ENCODE results near the gene RAI1.

The RAI1 gene

GRCh38 chr17:17737961-17738894 is 57.0 kb downstream of the RAI1 start:
- DNase-seq = no peak

GRCh38 chr17:17738901-17739300 is 57.6 kb downstream of the RAI1 start:
- DNase-seq = no peak

GRCh38 chr17:17739388-17740066 is 58.3 kb downstream of the RAI1 start:
- DNase-seq = no peak

- DNase-seq = no peak
These were observed 59.5 kb downstream of the RAI1 start for GRCh38 chr17:17740615-17741348.

- DNase-seq = no peak
These were observed 60.2 kb downstream of the RAI1 start for GRCh38 chr17:17741349-17742023.

- no peak for DNase-seq
These were observed 60.9 kb downstream of the RAI1 start for GRCh38 chr17:17742133-17742621.

GRCh38 chr17:17742688-17743390 is 61.6 kb downstream of the RAI1 start:
- no peak for DNase-seq

- no peak for DNase-seq
These were observed 62.3 kb downstream of the RAI1 start for GRCh38 chr17:17743391-17744112.

- no peak for DNase-seq
These were observed 62.9 kb downstream of the RAI1 start for GRCh38 chr17:17744116-17744515.

GRCh38 chr17:17745476-17746455 is 64.5 kb downstream of the RAI1 start:
- no peak for DNase-seq

- no peak for DNase-seq
These were observed 66.9 kb downstream of the RAI1 start for GRCh38 chr17:17748179-17748578.

GRCh38 chr17:17748604-17749003 is 67.3 kb downstream of the RAI1 start:
- DNase-seq = no peak

- no peak for DNase-seq
These were observed 67.9 kb downstream of the RAI1 start for GRCh38 chr17:17749025-17749772.

GRCh38 chr17:17749921-17750320 is 68.7 kb downstream of the RAI1 start:
- no peak for DNase-seq

- DNase-seq = no peak
These were observed 69.6 kb downstream of the RAI1 start for GRCh38 chr17:17750881-17751280.

GRCh38 chr17:17751489-17752088 is 70.3 kb downstream of the RAI1 start:
- no peak for DNase-seq

- peak; percentile 84 for DNase-seq
These were observed 71.0 kb downstream of the RAI1 start for GRCh38 chr17:17752089-17752820.

- no peak for DNase-seq
These were observed 71.6 kb downstream of the RAI1 start for GRCh38 chr17:17752821-17753321.
